Endodermal cell (in vitro differentiated cells): Measurements from ENCODE around the gene CCS. TPM values are rescaled to one million over a fixed set of nuclear protein-coding genes. Genes with fewer than 3 reads are reported as not detected.

ENCODE experiments used
- DNase-seq: peaks from one replicate; pipeline ENCODE4 v3.0.0-alpha.2; 2017
- H3K27ac ChIP-seq: 2 replicates; pipeline ENCODE4 v1.5.1; 2013; ENCODE audit warnings: mild to moderate bottlenecking, low read depth, low read length, moderate library complexity
- H3K27me3 ChIP-seq: 2 replicates; pipeline ENCODE4 v1.6.1; 2013; ENCODE audit warnings: mild to moderate bottlenecking, low read length, moderate library complexity; ENCODE audit not compliant: insufficient read depth, control insufficient read depth, poor library complexity, severe bottlenecking
- H3K36me3 ChIP-seq: 2 replicates; pipeline ENCODE4 v1.7.0; 2013; ENCODE audit warnings: mild to moderate bottlenecking, low read length, moderate library complexity; ENCODE audit not compliant: control insufficient read depth, insufficient read depth
- H3K4me1 ChIP-seq: one replicate; pipeline ENCODE4 v1.7.0; 2013; ENCODE audit warnings: low read length; ENCODE audit not compliant: control insufficient read depth, insufficient read depth
- H3K4me3 ChIP-seq: 2 replicates; pipeline ENCODE4 v1.5.1; 2013; ENCODE audit warnings: mild to moderate bottlenecking, low read length, moderate library complexity
- H3K9ac ChIP-seq: 2 replicates; pipeline ENCODE4 v1.6.1; 2013; ENCODE audit warnings: mild to moderate bottlenecking, low read length, moderate library complexity; ENCODE audit not compliant: poor library complexity, severe bottlenecking; ENCODE audit errors: extremely low read depth
- H3K9me3 ChIP-seq: 2 replicates; pipeline ENCODE4 v1.6.1; 2013; ENCODE audit warnings: mild to moderate bottlenecking, low read length, moderate library complexity; ENCODE audit not compliant: control insufficient read depth
- H3K27ac Mint-ChIP-seq: 2 replicates; pipeline ENCODE4 v1.8.0; 2020; ENCODE audit warnings: mixed read lengths
- H3K27me3 Mint-ChIP-seq: 2 replicates; pipeline ENCODE4 v1.8.0; 2021; ENCODE audit warnings: mild to moderate bottlenecking, mixed read lengths; ENCODE audit not compliant: insufficient read depth
- H3K36me3 Mint-ChIP-seq: 2 replicates; pipeline ENCODE4 v1.8.0; 2020; ENCODE audit warnings: low read depth, mixed read lengths
- H3K4me1 Mint-ChIP-seq: 2 replicates; pipeline ENCODE4 v1.8.0; 2020; ENCODE audit warnings: mixed read lengths
- H3K4me3 Mint-ChIP-seq: 2 replicates; pipeline ENCODE4 v1.8.0; 2020; ENCODE audit warnings: mild to moderate bottlenecking, moderate library complexity, mixed read lengths
- H3K9me3 Mint-ChIP-seq: 2 replicates; pipeline ENCODE4 v1.8.0; 2020; ENCODE audit warnings: mild to moderate bottlenecking, mixed read lengths
- CTCF ChIP-seq: fragments of 200-600 bp; sonication (generic); conservative IDR thresholded peaks from 2 replicates; pipeline ENCODE4 v1.5.0; 2021; ENCODE audit warnings: antibody characterized with exemption, mild to moderate bottlenecking
- WGBS, 2 experiments: methylation state at CpG; one replicate each; pipeline versions ENCODE4 v1.1.5 to v1.1.7; 2013; ENCODE audit warnings: missing lambda C conversion rate in 2 of 2, mixed read lengths in 1 of 2; ENCODE audit not compliant: insufficient coverage in 1 of 2, insufficient read length in 1 of 2; 5-methylcytosine and 5-hydroxymethylcytosine counted together
- total RNA-seq, 2 donors: library from RNA; stranded (reverse); fragmentation: NEBNext Ultra II Directional in 1 of 2; extraction: Animal tissue kit (Norgen Biotek cat#: 25700) in 1 of 2; gene quantifications; 2 replicates in 1 of 2; 3 replicates in 1 of 2; pipeline ENCODE4 v1.2.1, GENCODE V29; 2021

Gene CCS
- total RNA-seq, 2 donors from 2014 or later: 62.9 to 64.7 TPM

- peaks cover 80% of the 10 kb centered on the region for H3K36me3 Mint-ChIP-seq
- WGBS, 2 experiments: 100% methylated on average over 1 to 2 of the region's 2 CpGs
These were observed 36.4 kb downstream of the CCS start for GRCh38 chr11:66629356-66629755.

GRCh38 chr11:66631883-66632282, 38.9 kb downstream of the CCS start:
- H3K27ac Mint-ChIP-seq: no peak overlapping the region
- H3K27me3 ChIP-seq: no peaks in the 10 kb centered on the region
- H3K36me3 ChIP-seq: peaks cover 80% of the 10 kb centered on the region
- H3K9me3 Mint-ChIP-seq: peaks cover 2% of the 10 kb centered on the region
- no peaks in the 10 kb centered on the region for H3K9me3 ChIP-seq
- no peak for TF ChIP-seq CTCF
- no peak for DNase-seq
- no peaks in the 10 kb centered on the region for H3K4me1 ChIP-seq
- peaks cover 74% of the 10 kb centered on the region for H3K36me3 Mint-ChIP-seq
- WGBS, 2 experiments: 98% methylated on average over 6 of the region's 6 CpGs
- H3K27me3 Mint-ChIP-seq: no peaks in the 10 kb centered on the region
- H3K4me3 ChIP-seq: no peak overlapping the region
- no peak overlapping the region for H3K4me3 Mint-ChIP-seq
- no peaks in the 10 kb centered on the region for H3K4me1 Mint-ChIP-seq
- H3K9ac ChIP-seq: no peak overlapping the region
- no peak overlapping the region for H3K27ac ChIP-seq

More at GRCh38 chr11:66629356-66629755, 36.4 kb downstream of the CCS start:
- H3K27me3 ChIP-seq: no peaks in the 10 kb centered on the region
- no peak for DNase-seq
- Mint-ChIP-seq H3K27ac (no peak overlapping the region), H3K4me1 (no peaks in the 10 kb centered on the region), H3K9me3 (no peaks in the 10 kb centered on the region), H3K4me3 (no peak overlapping the region), H3K27me3 (no peaks in the 10 kb centered on the region)
- H3K9me3 ChIP-seq: no peaks in the 10 kb centered on the region
- no peak overlapping the region for H3K9ac ChIP-seq
- no peaks in the 10 kb centered on the region for H3K4me1 ChIP-seq
- no peak for TF ChIP-seq CTCF
- peaks cover 93% of the 10 kb centered on the region for H3K36me3 ChIP-seq
- no peak overlapping the region for H3K27ac ChIP-seq
- H3K4me3 ChIP-seq: no peak overlapping the region

- H3K27ac Mint-ChIP-seq: no peak overlapping the region
- WGBS, 2 experiments: 98% methylated on average over 2 of the region's 2 CpGs; no CpG with 5 or more reads in 1 of the 2 experiments
- Histone ChIP-seq H3K36me3 (peaks cover 71% of the 10 kb centered on the region), H3K27ac (no peak overlapping the region), H3K9ac (no peak overlapping the region), H3K4me1 (no peaks in the 10 kb centered on the region), H3K9me3 (no peaks in the 10 kb centered on the region), H3K4me3 (no peak overlapping the region), H3K27me3 (no peaks in the 10 kb centered on the region)
- no peak overlapping the region for H3K4me3 Mint-ChIP-seq
- H3K27me3 Mint-ChIP-seq: no peaks in the 10 kb centered on the region
- peaks cover 65% of the 10 kb centered on the region for H3K36me3 Mint-ChIP-seq
- TF ChIP-seq CTCF: no peak
- peaks cover 7% of the 10 kb centered on the region for H3K4me1 Mint-ChIP-seq
- peaks cover 2% of the 10 kb centered on the region for H3K9me3 Mint-ChIP-seq
- DNase-seq: no peak
These were observed 40.0 kb downstream of the CCS start for GRCh38 chr11:66632952-66633351.
